Esophagus muscularis mucosa (tissue), 3 donors: ENCODE data around the gene CELF3.

ENCODE experiments used
- EP300 ChIP-seq: sonication (generic); formaldehyde crosslinking; IDR thresholded peaks from one replicate; pipeline ENCODE4 v1.6.1; 2017; ENCODE audit warnings: antibody characterized with exemption
- TF ChIP-seq, protein P1 (sequence below), 3 experiments: fragments of 200-600 bp in 2 of 3; fragments of 450-650 bp in 1 of 3; sonication (generic) in 2 of 3; IDR thresholded peaks; one replicate each; pipeline ENCODE4 v1.5.1; 2017 to 2019; ENCODE audit warnings: antibody characterized with exemption in 3 of 3, mild to moderate bottlenecking in 2 of 3, moderate library complexity in 1 of 3

DNA sequence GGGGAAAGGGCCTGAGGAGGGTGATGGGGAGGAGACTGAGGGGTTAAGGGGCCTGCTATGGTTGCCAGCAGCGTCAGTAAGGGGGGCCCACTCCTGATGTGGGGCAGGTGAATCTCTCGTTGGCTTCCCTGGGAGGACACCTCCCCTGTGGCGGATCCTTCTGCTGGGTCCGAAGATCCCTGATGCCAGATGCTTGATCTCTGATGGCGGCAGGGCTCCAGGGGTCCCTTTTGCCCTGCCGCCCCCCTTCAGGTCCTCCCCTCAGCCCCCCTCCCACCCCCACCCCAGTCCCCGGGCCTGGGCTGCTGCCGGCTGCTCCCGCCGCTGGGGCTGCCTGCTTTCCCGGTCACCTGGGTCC, 219 bp downstream of the CELF3 start:
- TF ChIP-seq EP300: no peak
- TF ChIP-seq, protein P1, sequence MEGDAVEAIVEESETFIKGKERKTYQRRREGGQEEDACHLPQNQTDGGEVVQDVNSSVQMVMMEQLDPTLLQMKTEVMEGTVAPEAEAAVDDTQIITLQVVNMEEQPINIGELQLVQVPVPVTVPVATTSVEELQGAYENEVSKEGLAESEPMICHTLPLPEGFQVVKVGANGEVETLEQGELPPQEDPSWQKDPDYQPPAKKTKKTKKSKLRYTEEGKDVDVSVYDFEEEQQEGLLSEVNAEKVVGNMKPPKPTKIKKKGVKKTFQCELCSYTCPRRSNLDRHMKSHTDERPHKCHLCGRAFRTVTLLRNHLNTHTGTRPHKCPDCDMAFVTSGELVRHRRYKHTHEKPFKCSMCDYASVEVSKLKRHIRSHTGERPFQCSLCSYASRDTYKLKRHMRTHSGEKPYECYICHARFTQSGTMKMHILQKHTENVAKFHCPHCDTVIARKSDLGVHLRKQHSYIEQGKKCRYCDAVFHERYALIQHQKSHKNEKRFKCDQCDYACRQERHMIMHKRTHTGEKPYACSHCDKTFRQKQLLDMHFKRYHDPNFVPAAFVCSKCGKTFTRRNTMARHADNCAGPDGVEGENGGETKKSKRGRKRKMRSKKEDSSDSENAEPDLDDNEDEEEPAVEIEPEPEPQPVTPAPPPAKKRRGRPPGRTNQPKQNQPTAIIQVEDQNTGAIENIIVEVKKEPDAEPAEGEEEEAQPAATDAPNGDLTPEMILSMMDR (IDR thresholded peaks at IDR 0.05): no peak
